ENCODE measurements around the gene BPIFB1. TPM values are rescaled to one million over a fixed set of nuclear protein-coding genes. Genes with fewer than 3 reads are reported as not detected.

BPIFB1 gene
- total and polyA plus RNA-seq, 2 of the 13 experiments (the other 11 are each of a cell fraction or from before 2014, with no cell fraction given): 0.82 to 4.4 TPM

- in situ Hi-C loops (cut with HindIII; ENCODE audit: extremely low pct_ligation_motif_present, low pct_unique_long_range_greater_than_20kb): no loop called here
- no peak for ATAC-seq
Observed at GRCh38 chr20:33311011-33311410, 28.0 kb downstream of the BPIFB1 start.

GRCh38 chr20:33311996-33312395 is 29.0 kb downstream of the BPIFB1 start:
- peaks cover 12% of the 10 kb centered on the region; the same call in 1 of the 2 replicates for H3K4me1 ChIP-seq (ENCODE audit: insufficient read depth, low read length)
- intact Hi-C loops (cut with micrococcal nuclease; ENCODE audit: unreplicated experiment) (no loop called here), in situ Hi-C loops (cut with HindIII; ENCODE audit: extremely low pct_ligation_motif_present, low pct_unique_long_range_greater_than_20kb) (no loop called here)
- no peaks in the 10 kb centered on the region for H3K79me2 ChIP-seq (ENCODE audit: insufficient read depth, low read length)
- H3K27ac ChIP-seq (ENCODE audit: extremely low read length, insufficient read depth, low read length): no peak overlapping the region
- no peaks in the 10 kb centered on the region for H4K20me1 ChIP-seq (ENCODE audit: insufficient read depth, low read length)
- H3K4me2 ChIP-seq (ENCODE audit: low read depth, low read length): no peak overlapping the region
- H3K36me3 ChIP-seq (replicated peaks in 1 of 2; ENCODE audit: control insufficient read depth in 1 of 2, insufficient read depth in 2 of 2, low read length in 2 of 2): no peaks in the 10 kb centered on the region
- no TSS peak for BruUV-seq (replicated peaks)
- TF ChIP-seq STAT6 (CRISPR knock-in tag; IDR thresholded peaks at IDR 0.05; ENCODE audit: borderline replicate concordance) (no peak), GATAD1 (CRISPR knock-in tag; IDR thresholded peaks at IDR 0.05) (no peak)
- peaks cover 8 to 33% of the 10 kb centered on the region in 2 experiments for H3K27me3 ChIP-seq (ENCODE audit: control insufficient read depth in 1 of 2, insufficient read depth in 2 of 2, low read length in 2 of 2)
- no peak for DNase-seq (ENCODE audit: low spot score)
- 50% methylated on average over 4 of the region's 4 CpGs for WGBS (ENCODE audit: low lambda C conversion rate)
- H3K4me3 ChIP-seq (replicated peaks in 1 of 3; ENCODE audit: insufficient read depth in 1 of 3, low read depth in 2 of 3, low read length in 3 of 3): no peak overlapping the region
- no peak for ATAC-seq
- no peak for FAIRE-seq
- H3K9me3 ChIP-seq (ENCODE audit: low read length): no peaks in the 10 kb centered on the region
- CTCF ChIA-PET (ENCODE audit: low intra/inter-chr PET ratio, low total read pairs): no interaction called here
- no peak overlapping the region for H2AFZ ChIP-seq (ENCODE audit: low read length)
- no peak overlapping the region for H3K9ac ChIP-seq (ENCODE audit: insufficient read depth, low read depth, low read length)
- POLR2A ChIA-PET: no interaction called here

More at GRCh38 chr20:33311011-33311410, 28.0 kb downstream of the BPIFB1 start:
- peaks cover 12% of the 10 kb centered on the region; the same call in 1 of the 2 replicates for H3K4me1 ChIP-seq (ENCODE audit: insufficient read depth, low read length)
- H3K9ac ChIP-seq (ENCODE audit: insufficient read depth, low read depth, low read length): no peak overlapping the region
- H3K9me3 ChIP-seq (ENCODE audit: low read length): no peaks in the 10 kb centered on the region
- no TSS peak for BruUV-seq (replicated peaks)
- no peak for FAIRE-seq
- H3K4me2 ChIP-seq (ENCODE audit: low read depth, low read length): no peak overlapping the region
- CTCF ChIA-PET (ENCODE audit: low intra/inter-chr PET ratio, low total read pairs): no interaction called here
- no peaks in the 10 kb centered on the region for H3K36me3 ChIP-seq (replicated peaks in 1 of 2; ENCODE audit: control insufficient read depth in 1 of 2, insufficient read depth in 2 of 2, low read length in 2 of 2)
- peaks cover 4 to 23% of the 10 kb centered on the region in 2 experiments; a peak in 4 of 5 replicates for H3K27me3 ChIP-seq (ENCODE audit: control insufficient read depth in 1 of 2, insufficient read depth in 2 of 2, low read length in 2 of 2)
- TF ChIP-seq POLR2AphosphoS2 (IDR thresholded peaks at IDR 0.05; ENCODE audit: low read depth, low read length): no peak
- TF ChIP-seq ATF7 (IDR thresholded peaks at IDR 0.05): no peak
- TF ChIP-seq ATF7 (CRISPR knock-in tag; IDR thresholded peaks at IDR 0.05): 0 out of 2 replicates have a peak, but pooled peaks have one; percentile 2
- no peak for DNase-seq (ENCODE audit: low spot score)
- POLR2A ChIA-PET: no interaction called here
- no peak overlapping the region for H3K27ac ChIP-seq (ENCODE audit: extremely low read length, insufficient read depth, low read length)
- no peak overlapping the region for H3K4me3 ChIP-seq (replicated peaks in 1 of 3; ENCODE audit: insufficient read depth in 1 of 3, low read depth in 2 of 3, low read length in 3 of 3)
- intact Hi-C loops (cut with micrococcal nuclease; ENCODE audit: unreplicated experiment): no loop called here
- H3K79me2 ChIP-seq (ENCODE audit: insufficient read depth, low read length): no peaks in the 10 kb centered on the region
- no peak overlapping the region for H2AFZ ChIP-seq (ENCODE audit: low read length)
- 58% methylated on average over 6 of the region's 8 CpGs for WGBS (ENCODE audit: low lambda C conversion rate)
- no peaks in the 10 kb centered on the region for H4K20me1 ChIP-seq (ENCODE audit: insufficient read depth, low read length)

Data from HepG2 (cell line).